PC-3 (cell line): ENCODE results near the gene CROCC2.

ENCODE experiments used
- CTCF ChIP-seq: fragments of 300-600 bp; sonication (generic); conservative IDR thresholded peaks from 2 replicates; pipeline ENCODE4 v1.5.1; 2017; ENCODE audit warnings: antibody characterized with exemption, low read depth, mild to moderate bottlenecking, low read length
- EZH2 ChIP-seq: fragments of 300-600 bp; sonication (generic); IDR thresholded peaks from one replicate; pipeline ENCODE4 v1.6.1; 2017; ENCODE audit warnings: antibody characterized with exemption, mild to moderate bottlenecking, low read length; ENCODE audit not compliant: unreplicated experiment
- EZH2phosphoT487 ChIP-seq: fragments of 300-600 bp; sonication (generic); IDR thresholded peaks from 2 replicates; pipeline ENCODE4 v1.6.1; 2018; ENCODE audit warnings: mild to moderate bottlenecking, antibody characterized with exemption, low read length, borderline replicate concordance

- no peak for TF ChIP-seq CTCF
- no peak for TF ChIP-seq EZH2
- TF ChIP-seq EZH2phosphoT487: no peak
Observed at GRCh38 chr2:241011751-241012510, 105.8 kb downstream of the CROCC2 start.
